PC-9 (cell line): ENCODE measurements around the gene LHFPL2. TPM values are rescaled to one million over a fixed set of nuclear protein-coding genes. Genes with fewer than 3 reads are reported as not detected.

Experiments
- BruUV-seq: library from RNA; stranded (reverse); fragments of 400-500 nt; replicated peaks from 2 replicates; lab custom pipeline; 2021; lab: Mats Ljungman, UMichigan
- CTCF ChIA-PET: fragments of 300-600 bp; sonication (Branson Sonifier 250); formaldehyde crosslinking; loops from one replicate; lab custom pipeline; 2022; ENCODE audit warnings: antibody characterized with exemption; lab: Charles Lee
- POLR2A ChIA-PET: fragments of 300-600 bp; sonication (Branson Sonifier 250); formaldehyde crosslinking; loops from one replicate; lab custom pipeline; 2022; ENCODE audit warnings: antibody characterized with exemption; ENCODE audit not compliant: unreplicated experiment; lab: Charles Lee
- DNase-seq, 2 experiments: peaks; one replicate each; pipeline versions ENCODE4 v3.0.0 to v3.0.0-alpha.2; 2015 to 2022; ENCODE audit warnings: mixed read lengths in 1 of 2
- H2AFZ ChIP-seq: fragments of 200-600 bp; sonication (generic); 2 replicates; pipeline ENCODE4 v1.8.1; 2017; ENCODE audit warnings: antibody characterized with exemption
- H3F3A ChIP-seq: fragments of 200-600 bp; sonication (generic); 2 replicates; pipeline ENCODE4 v1.8.1; 2017; ENCODE audit warnings: antibody characterized with exemption, mild to moderate bottlenecking, low read depth; ENCODE audit not compliant: insufficient read depth
- H3K27ac ChIP-seq: fragments of 200-600 bp; sonication (generic); 2 replicates; pipeline ENCODE4 v1.6.1; 2016; ENCODE audit warnings: mixed run types
- H3K27me3 ChIP-seq: fragments of 200-600 bp; sonication (generic); 2 replicates; pipeline ENCODE4 v1.6.1; 2016; ENCODE audit warnings: low read depth, mixed run types; ENCODE audit not compliant: insufficient read depth
- H3K36me3 ChIP-seq: fragments of 200-600 bp; sonication (generic); 2 replicates; pipeline ENCODE4 v1.6.1; 2016; ENCODE audit warnings: low read depth, mixed run types
- H3K4me1 ChIP-seq: fragments of 200-600 bp; sonication (generic); replicated peaks from 2 replicates; pipeline ENCODE4 v1.6.1; 2016; ENCODE audit warnings: mixed run types; ENCODE audit not compliant: insufficient read depth
- H3K4me2 ChIP-seq: fragments of 200-600 bp; sonication (generic); 2 replicates; pipeline ENCODE4 v1.6.1; 2017; ENCODE audit warnings: mixed run types
- H3K4me3 ChIP-seq: fragments of 200-600 bp; sonication (generic); 2 replicates; pipeline ENCODE4 v1.6.1; 2016; ENCODE audit warnings: mixed run types
- H3K79me2 ChIP-seq: fragments of 200-600 bp; sonication (generic); 2 replicates; pipeline ENCODE4 v1.6.1; 2017; ENCODE audit warnings: low read depth, mixed run types
- H3K9me2 ChIP-seq: fragments of 200-600 bp; sonication (generic); 2 replicates; pipeline ENCODE4 v1.8.1; 2017; ENCODE audit warnings: mild to moderate bottlenecking; ENCODE audit not compliant: insufficient read depth
- H3K9me3 ChIP-seq: fragments of 200-600 bp; sonication (generic); 2 replicates; pipeline ENCODE4 v1.8.1; 2016; ENCODE audit warnings: low read depth; ENCODE audit not compliant: insufficient read depth
- H4K20me1 ChIP-seq: fragments of 200-600 bp; sonication (generic); 2 replicates; pipeline ENCODE4 v1.8.1; 2017; ENCODE audit not compliant: insufficient read depth
- EZH2 ChIP-seq: fragments of 200-600 bp; sonication (generic); IDR thresholded peaks from 2 replicates; pipeline ENCODE4 v1.8.0; 2017; ENCODE audit warnings: antibody characterized with exemption, low read depth
- intact Hi-C: fragments of 100-400 bp; cut with micrococcal nuclease; formaldehyde crosslinking; loops from one replicate; pipeline ENCODE4 v1.10.0; 2022; ENCODE audit not compliant: unreplicated experiment
- total RNA-seq: library from RNA; stranded (reverse); gene quantifications from 2 replicates; pipeline ENCODE4 v1.2.3, GENCODE V29; 2021
- TF ChIP-seq, protein P1 (sequence below): fragments of 200-600 bp; sonication (generic); conservative IDR thresholded peaks from 2 replicates; pipeline ENCODE4 v1.6.1; 2017; ENCODE audit warnings: mixed run types, antibody characterized with exemption, mild to moderate bottlenecking, moderate library complexity

LHFPL2 gene
- total RNA-seq, 1 experiment from 2014 or later, result 10.1 TPM

DNA sequence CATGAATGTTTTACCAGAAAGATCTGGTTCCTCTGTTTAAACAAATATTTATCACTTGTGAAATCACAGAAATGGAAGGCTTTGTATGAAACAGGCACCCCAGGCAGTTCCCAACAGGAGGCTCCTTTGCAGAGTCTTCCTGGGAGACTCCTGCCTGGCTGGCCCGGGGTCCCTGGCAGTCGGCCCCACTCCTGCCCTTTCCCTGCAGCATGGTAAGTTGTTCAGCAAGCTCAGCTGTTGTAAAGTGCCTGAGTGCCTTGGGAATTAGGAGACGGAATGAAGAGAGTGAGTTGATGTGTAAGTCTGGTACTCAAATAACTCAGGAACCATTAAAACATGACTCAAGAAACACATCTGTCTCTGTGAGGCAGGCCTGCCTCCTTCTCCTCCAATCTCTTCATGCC is 17.5 kb upstream of the LHFPL2 start:
- CTCF ChIA-PET, result interaction anchor here (0.6 kb wide), 1 partner anchor 19 kb away, joined by 5 read pairs; no protein-coding TSS in a partner anchor
- intact Hi-C loops, result no loop called here
- no TSS peak for BruUV-seq

DNA sequence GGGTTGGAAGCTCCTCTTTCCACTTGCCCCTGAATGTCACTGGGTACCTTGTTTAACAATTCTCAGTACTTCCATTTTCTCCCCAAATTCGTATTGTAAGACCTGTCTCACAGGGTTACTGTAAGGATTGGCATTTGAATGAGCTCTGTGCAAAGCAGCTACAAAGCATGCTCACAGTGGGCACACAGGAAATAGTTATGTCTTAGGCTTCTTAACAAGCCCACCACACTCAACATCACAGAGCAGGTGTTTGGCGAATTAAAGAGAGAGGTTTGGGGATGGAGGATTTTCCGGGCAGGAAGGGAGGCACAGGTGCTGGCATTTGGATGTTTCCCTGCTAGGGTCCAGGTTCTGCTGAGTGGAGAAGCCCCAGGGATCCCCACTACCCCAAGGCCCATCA is 17.0 kb upstream of the LHFPL2 start:
- CTCF ChIA-PET, result no interaction called here
- no peaks in the 10 kb centered on the region for H3K9me2 ChIP-seq
- H3K9me3 ChIP-seq, result no peaks in the 10 kb centered on the region
- H3K36me3 ChIP-seq, result no peaks in the 10 kb centered on the region
- H3K4me1 ChIP-seq, result no peaks in the 10 kb centered on the region
- TF ChIP-seq, protein P1, sequence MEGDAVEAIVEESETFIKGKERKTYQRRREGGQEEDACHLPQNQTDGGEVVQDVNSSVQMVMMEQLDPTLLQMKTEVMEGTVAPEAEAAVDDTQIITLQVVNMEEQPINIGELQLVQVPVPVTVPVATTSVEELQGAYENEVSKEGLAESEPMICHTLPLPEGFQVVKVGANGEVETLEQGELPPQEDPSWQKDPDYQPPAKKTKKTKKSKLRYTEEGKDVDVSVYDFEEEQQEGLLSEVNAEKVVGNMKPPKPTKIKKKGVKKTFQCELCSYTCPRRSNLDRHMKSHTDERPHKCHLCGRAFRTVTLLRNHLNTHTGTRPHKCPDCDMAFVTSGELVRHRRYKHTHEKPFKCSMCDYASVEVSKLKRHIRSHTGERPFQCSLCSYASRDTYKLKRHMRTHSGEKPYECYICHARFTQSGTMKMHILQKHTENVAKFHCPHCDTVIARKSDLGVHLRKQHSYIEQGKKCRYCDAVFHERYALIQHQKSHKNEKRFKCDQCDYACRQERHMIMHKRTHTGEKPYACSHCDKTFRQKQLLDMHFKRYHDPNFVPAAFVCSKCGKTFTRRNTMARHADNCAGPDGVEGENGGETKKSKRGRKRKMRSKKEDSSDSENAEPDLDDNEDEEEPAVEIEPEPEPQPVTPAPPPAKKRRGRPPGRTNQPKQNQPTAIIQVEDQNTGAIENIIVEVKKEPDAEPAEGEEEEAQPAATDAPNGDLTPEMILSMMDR, result no peak
- H3K4me2 ChIP-seq, result no peak overlapping the region
- H3K4me3 ChIP-seq, result no peak overlapping the region
- no peaks in the 10 kb centered on the region for H3K79me2 ChIP-seq
- no peaks in the 10 kb centered on the region for H3F3A ChIP-seq
- H3K27ac ChIP-seq, result no peak overlapping the region
- DNase-seq, result no peak
- no peaks in the 10 kb centered on the region for H3K27me3 ChIP-seq
- no TSS peak for BruUV-seq
- intact Hi-C loops, result no loop called here
- no peak overlapping the region for H2AFZ ChIP-seq
- POLR2A ChIA-PET, result no interaction called here
- no peaks in the 10 kb centered on the region for H4K20me1 ChIP-seq

More for the DNA sequence above, 17.5 kb upstream of the LHFPL2 start:
- no peak overlapping the region for H3K27ac ChIP-seq
- no peaks in the 10 kb centered on the region for H3K4me1 ChIP-seq
- no peak overlapping the region for H3K4me2 ChIP-seq
- H3F3A ChIP-seq, result no peaks in the 10 kb centered on the region
- no peaks in the 10 kb centered on the region for H3K36me3 ChIP-seq
- TF ChIP-seq EZH2, result no peak
- TF ChIP-seq, protein P1, result no peak
- no peak overlapping the region for H3K4me3 ChIP-seq
- H2AFZ ChIP-seq, result no peak overlapping the region
- no peaks in the 10 kb centered on the region for H4K20me1 ChIP-seq
- H3K9me2 ChIP-seq, result no peaks in the 10 kb centered on the region
- no peaks in the 10 kb centered on the region for H3K27me3 ChIP-seq
- no peaks in the 10 kb centered on the region for H3K79me2 ChIP-seq
- POLR2A ChIA-PET, result no interaction called here
- no peaks in the 10 kb centered on the region for H3K9me3 ChIP-seq
- no peak for DNase-seq

DNA sequence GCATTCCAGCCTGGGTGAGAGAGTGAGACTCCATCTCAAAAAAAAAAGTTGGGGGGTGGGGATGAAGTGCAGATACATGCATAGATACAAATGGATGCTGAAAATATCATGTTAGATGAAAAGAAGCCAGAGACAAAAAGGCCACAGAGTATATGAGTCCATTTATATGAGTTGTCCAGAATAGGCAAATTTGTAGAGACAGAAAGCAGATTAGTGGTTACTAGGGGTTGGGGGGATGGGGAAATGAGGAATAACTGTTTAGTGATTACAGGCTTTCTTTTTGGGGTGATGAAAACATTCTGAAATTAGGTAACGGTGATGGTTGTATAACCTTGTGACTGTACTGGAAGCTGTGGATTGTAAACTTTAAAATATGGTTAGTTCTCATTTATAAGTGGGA is 13.8 kb upstream of the LHFPL2 start:
- Histone ChIP-seq H3K79me2 (no peaks in the 10 kb centered on the region), H3K9me3 (no peaks in the 10 kb centered on the region), H3K9me2 (0 out of 2 replicates have a peak, but pooled peaks cover 3% of the 10 kb centered on the region), H3F3A (no peaks in the 10 kb centered on the region), H3K4me3 (no peak overlapping the region), H2AFZ (no peak overlapping the region), H4K20me1 (no peaks in the 10 kb centered on the region), H3K4me2 (no peak overlapping the region), H3K36me3 (no peaks in the 10 kb centered on the region), H3K4me1 (no peaks in the 10 kb centered on the region), H3K27me3 (no peaks in the 10 kb centered on the region), H3K27ac (no peak overlapping the region)
- ChIA-PET CTCF (no interaction called here), POLR2A (no interaction called here)
- no TSS peak for BruUV-seq
- no peak for TF ChIP-seq EZH2
- TF ChIP-seq, protein P1, result no peak
- intact Hi-C loops, result no loop called here
- DNase-seq, result no peak
